K562 (cell line): ENCODE results near the gene ALG1. TPM values are rescaled to one million over a fixed set of nuclear protein-coding genes. Genes with fewer than 3 reads are reported as not detected.

Source experiments
- ATAC-seq: fragments of 200-7000 bp; cut with Tn5 transposase; 3 replicates; pipeline ENCODE4 v1.9.1; 2020; ENCODE audit warnings: moderate library complexity
- BruUV-seq: library from RNA; stranded (reverse); fragments of 400-500 nt; replicated peaks from 2 replicates; lab custom pipeline; 2021; lab: Mats Ljungman, UMichigan
- CTCF ChIA-PET: fragments of 300-600 bp; formaldehyde crosslinking; extraction: SDS; loops from one replicate; lab custom pipeline; 2021; ENCODE audit warnings: low intra/inter-chr PET ratio; lab: Yijun Ruan, JAX
- POLR2A ChIA-PET: fragments of 300-600, 350-650 bp; sonication (Branson Sonifier 250); formaldehyde crosslinking; extraction: SDS; loops from one replicate; lab custom pipeline; 2021; ENCODE audit warnings: antibody characterized with exemption, inconsistent platforms; lab: Yijun Ruan, JAX
- DNase-seq, 4 experiments: peaks; one replicate each; pipeline versions ENCODE4 v3.0.0 to v3.0.0-alpha.2; 2011 to 2018; ENCODE audit warnings: low spot score in 3 of 4, mixed read lengths in 3 of 4; ENCODE audit errors: extremely low read depth in 1 of 4
- FAIRE-seq: peaks from 2 replicates; lab custom pipeline; 2011; peaks lifted over from hg19 to GRCh38; lab: Jason Lieb, UNC
- H2AFZ ChIP-seq: 2 replicates; pipeline ENCODE4 v1.6.0; 2011; ENCODE audit warnings: low read depth, low read length, control low read depth, inconsistent platforms
- H3K27ac ChIP-seq: fragments of 200-600 bp; 3 replicates; pipeline ENCODE4 v1.8.0; 2011; ENCODE audit warnings: low read depth, mild to moderate bottlenecking, control low read depth, inconsistent platforms, low read length, moderate library complexity, mixed read lengths; ENCODE audit errors: extremely low read depth
- H3K27me3 ChIP-seq, 2 experiments: fragments of 300-600 bp in 1 of 2; 2 replicates in 1 of 2; 3 replicates in 1 of 2; pipeline versions ENCODE4 v1.6.0 to v1.8.0; 2011; ENCODE audit warnings: inconsistent platforms in 2 of 2, low read length in 2 of 2, mild to moderate bottlenecking in 1 of 2, mixed read lengths in 1 of 2, moderate library complexity in 1 of 2; ENCODE audit not compliant: control insufficient read depth in 2 of 2, insufficient read depth in 2 of 2
- H3K36me3 ChIP-seq: fragments of 300-600 bp; 3 replicates; pipeline ENCODE4 v1.8.0; 2011; ENCODE audit warnings: mild to moderate bottlenecking, low read length, inconsistent platforms; ENCODE audit not compliant: control insufficient read depth, insufficient read depth
- H3K4me1 ChIP-seq, 2 experiments: fragments of 200-600 bp in 1 of 2; replicated peaks in 1 of 2; 2 replicates in 1 of 2; 3 replicates in 1 of 2; pipeline versions ENCODE4 v1.5.1 to v1.8.0; 2011; ENCODE audit warnings: inconsistent platforms in 2 of 2, low read length in 2 of 2, mild to moderate bottlenecking in 1 of 2, mixed read lengths in 1 of 2, moderate library complexity in 1 of 2; ENCODE audit not compliant: control insufficient read depth in 2 of 2, insufficient read depth in 2 of 2
- H3K4me2 ChIP-seq: 2 replicates; pipeline ENCODE4 v1.6.1; 2011; ENCODE audit warnings: low read length, control low read depth, inconsistent platforms, mixed read lengths; ENCODE audit not compliant: insufficient read depth
- H3K4me3 ChIP-seq: fragments of 200-600 bp; sonication (generic), shearing (Covaris generic); 2 replicates; pipeline ENCODE4 v1.5.1; 2016; ENCODE audit warnings: control low read depth, inconsistent platforms
- H3K79me2 ChIP-seq: fragments of 200-600 bp; 3 replicates; pipeline ENCODE4 v1.8.0; 2011; ENCODE audit warnings: low read length, inconsistent platforms; ENCODE audit not compliant: control insufficient read depth, insufficient read depth
- H3K9ac ChIP-seq, 2 experiments: 2 replicates each; pipeline versions ENCODE4 v1.6.0 to v1.6.1; 2011; ENCODE audit warnings: low read depth in 2 of 2, low read length in 2 of 2, control low read depth in 1 of 2, inconsistent platforms in 1 of 2, mild to moderate bottlenecking in 1 of 2, mixed read lengths in 1 of 2; ENCODE audit not compliant: insufficient read depth in 1 of 2
- H3K9me1 ChIP-seq: one replicate; pipeline ENCODE4 v1.6.0; 2011; ENCODE audit warnings: inconsistent platforms, mild to moderate bottlenecking, low read length, moderate library complexity; ENCODE audit not compliant: control insufficient read depth, insufficient read depth
- H3K9me3 ChIP-seq: replicated peaks from 2 replicates; pipeline ENCODE4 v1.5.1; 2011; ENCODE audit warnings: low read depth, low read length, inconsistent platforms; ENCODE audit not compliant: control insufficient read depth, insufficient read depth
- H4K20me1 ChIP-seq: replicated peaks from 2 replicates; pipeline ENCODE4 v1.6.1; 2011; ENCODE audit warnings: low read length, inconsistent platforms, mixed read lengths; ENCODE audit not compliant: control insufficient read depth, insufficient read depth
- C11orf30 ChIP-seq: fragments of 450-650 bp; IDR thresholded peaks from 2 replicates; pipeline ENCODE4 v1.6.1; 2016; ENCODE audit warnings: low read depth, mild to moderate bottlenecking
- CBFA2T3 ChIP-seq: fragments of 450-650 bp; IDR thresholded peaks from 2 replicates; pipeline ENCODE4 v1.6.1; 2017
- ELF2 ChIP-seq: fragments of 250-450 bp; sonication (Bioruptor Pico); IDR thresholded peaks from 2 replicates; pipeline ENCODE4 v1.5.0; 2021; ENCODE audit warnings: mild to moderate bottlenecking
- EP400 ChIP-seq: fragments of 450-650 bp; IDR thresholded peaks from 2 replicates; pipeline ENCODE4 v1.6.1; 2017; ENCODE audit warnings: antibody characterized with exemption, mild to moderate bottlenecking, moderate library complexity
- KLF1 ChIP-seq: fragments of 450-650 bp; IDR thresholded peaks from 2 replicates; pipeline ENCODE4 v1.6.1; 2016; ENCODE audit warnings: missing genetic modification characterization, missing compliant biosample characterization
- TRIM28 ChIP-seq: fragments of 450-650 bp; IDR thresholded peaks from 2 replicates; pipeline ENCODE4 v1.6.1; 2017
- ZEB2 ChIP-seq: fragments of 450-650 bp; IDR thresholded peaks from 2 replicates; pipeline ENCODE4 v1.6.1; 2016
- WGBS: fragments of 100-300 bp; shearing (Covaris generic); methylation state at CpG from one replicate; pipeline ENCODE4 v1.1.6; 2016; ENCODE audit warnings: low coverage, mixed read lengths; ENCODE audit not compliant: insufficient coverage; ENCODE audit errors: missing lambda C conversion rate; 5-methylcytosine and 5-hydroxymethylcytosine counted together
- in situ Hi-C: fragments of 300-500 bp; cut with MboI; formaldehyde crosslinking; loops from 4 replicates; pipeline ENCODE4 v1.15.0; 2018; ENCODE audit warnings: inconsistent platforms, mixed read lengths
- intact Hi-C: fragments of 100-400 bp; cut with micrococcal nuclease; formaldehyde crosslinking; loops from 2 replicates; pipeline ENCODE4 v1.14.2; 2022
- polyA plus RNA-seq, 8 experiments: library from polyadenylated mRNA; depleted of rRNA in 4 of 8; stranded (reverse) in 5 of 8; unstranded in 3 of 8; fragments of >200 nt; fragmentation: Nextera tagmentation in 2 of 8; fragmentation: Illumina TruSeq in 1 of 8; extraction: Ambion mirVana in 2 of 8; extraction: Trizol in 1 of 8; gene quantifications; 2 replicates each; pipeline versions ENCODE4 v1.2.1 to v1.2.3, GENCODE V29; 2011 to 2014; ENCODE audit warnings: inconsistent platforms in 1 of 8, missing spikeins in 1 of 8
- total RNA-seq, 7 experiments: library from RNA; depleted of rRNA in 6 of 7; stranded (reverse); fragments of >200 nt in 6 of 7; fragmentation: Illumina TruSeq in 2 of 7; extraction: Trizol in 2 of 7; gene quantifications; 2 replicates each; pipeline versions ENCODE4 v1.2.1 to v1.2.3, GENCODE V29; 2011 to 2021; ENCODE audit warnings: low replicate concordance in 1 of 7
- TF ChIP-seq, protein P1 (sequence below): fragments of 250-450 bp; sonication (Bioruptor Pico); IDR thresholded peaks from 2 replicates; pipeline ENCODE4 v1.4.0; 2020

Gene ALG1
- total and polyA plus RNA-seq, 9 of the 15 experiments (the other 6 are each of a cell fraction or from before 2014, with no cell fraction given): 1.1 to 26.4 (median 18.3) TPM

DNA sequence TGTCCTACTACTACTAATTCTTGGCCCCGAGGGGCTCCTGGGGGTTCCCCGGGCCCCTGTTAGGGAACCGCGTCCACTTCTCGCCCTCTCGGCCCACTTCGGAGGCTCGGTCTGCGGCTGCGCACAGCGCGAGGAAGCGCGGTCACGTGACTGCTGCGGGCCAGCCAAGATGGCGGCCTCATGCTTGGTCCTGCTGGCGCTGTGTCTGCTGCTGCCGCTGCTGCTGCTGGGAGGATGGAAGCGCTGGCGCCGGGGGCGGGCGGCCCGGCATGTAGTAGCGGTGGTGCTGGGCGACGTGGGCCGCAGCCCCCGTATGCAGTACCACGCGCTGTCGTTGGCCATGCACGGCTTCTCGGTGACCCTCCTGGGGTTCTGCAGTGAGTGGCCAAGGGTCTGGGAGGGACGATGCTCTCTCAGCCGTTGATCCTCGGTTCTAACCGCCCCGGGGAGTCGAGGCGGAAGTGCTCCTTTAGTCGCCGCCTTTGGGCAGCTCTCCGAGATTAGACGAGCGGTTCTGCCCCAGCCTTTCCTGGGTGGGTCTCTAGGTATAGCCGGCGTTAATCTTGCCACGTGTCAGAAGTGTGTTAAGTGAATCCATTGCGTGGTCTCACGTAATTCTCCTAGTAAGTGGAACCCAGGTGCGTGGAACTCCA is at the start of gene ALG1 (continued):
- TF ChIP-seq, protein P1, sequence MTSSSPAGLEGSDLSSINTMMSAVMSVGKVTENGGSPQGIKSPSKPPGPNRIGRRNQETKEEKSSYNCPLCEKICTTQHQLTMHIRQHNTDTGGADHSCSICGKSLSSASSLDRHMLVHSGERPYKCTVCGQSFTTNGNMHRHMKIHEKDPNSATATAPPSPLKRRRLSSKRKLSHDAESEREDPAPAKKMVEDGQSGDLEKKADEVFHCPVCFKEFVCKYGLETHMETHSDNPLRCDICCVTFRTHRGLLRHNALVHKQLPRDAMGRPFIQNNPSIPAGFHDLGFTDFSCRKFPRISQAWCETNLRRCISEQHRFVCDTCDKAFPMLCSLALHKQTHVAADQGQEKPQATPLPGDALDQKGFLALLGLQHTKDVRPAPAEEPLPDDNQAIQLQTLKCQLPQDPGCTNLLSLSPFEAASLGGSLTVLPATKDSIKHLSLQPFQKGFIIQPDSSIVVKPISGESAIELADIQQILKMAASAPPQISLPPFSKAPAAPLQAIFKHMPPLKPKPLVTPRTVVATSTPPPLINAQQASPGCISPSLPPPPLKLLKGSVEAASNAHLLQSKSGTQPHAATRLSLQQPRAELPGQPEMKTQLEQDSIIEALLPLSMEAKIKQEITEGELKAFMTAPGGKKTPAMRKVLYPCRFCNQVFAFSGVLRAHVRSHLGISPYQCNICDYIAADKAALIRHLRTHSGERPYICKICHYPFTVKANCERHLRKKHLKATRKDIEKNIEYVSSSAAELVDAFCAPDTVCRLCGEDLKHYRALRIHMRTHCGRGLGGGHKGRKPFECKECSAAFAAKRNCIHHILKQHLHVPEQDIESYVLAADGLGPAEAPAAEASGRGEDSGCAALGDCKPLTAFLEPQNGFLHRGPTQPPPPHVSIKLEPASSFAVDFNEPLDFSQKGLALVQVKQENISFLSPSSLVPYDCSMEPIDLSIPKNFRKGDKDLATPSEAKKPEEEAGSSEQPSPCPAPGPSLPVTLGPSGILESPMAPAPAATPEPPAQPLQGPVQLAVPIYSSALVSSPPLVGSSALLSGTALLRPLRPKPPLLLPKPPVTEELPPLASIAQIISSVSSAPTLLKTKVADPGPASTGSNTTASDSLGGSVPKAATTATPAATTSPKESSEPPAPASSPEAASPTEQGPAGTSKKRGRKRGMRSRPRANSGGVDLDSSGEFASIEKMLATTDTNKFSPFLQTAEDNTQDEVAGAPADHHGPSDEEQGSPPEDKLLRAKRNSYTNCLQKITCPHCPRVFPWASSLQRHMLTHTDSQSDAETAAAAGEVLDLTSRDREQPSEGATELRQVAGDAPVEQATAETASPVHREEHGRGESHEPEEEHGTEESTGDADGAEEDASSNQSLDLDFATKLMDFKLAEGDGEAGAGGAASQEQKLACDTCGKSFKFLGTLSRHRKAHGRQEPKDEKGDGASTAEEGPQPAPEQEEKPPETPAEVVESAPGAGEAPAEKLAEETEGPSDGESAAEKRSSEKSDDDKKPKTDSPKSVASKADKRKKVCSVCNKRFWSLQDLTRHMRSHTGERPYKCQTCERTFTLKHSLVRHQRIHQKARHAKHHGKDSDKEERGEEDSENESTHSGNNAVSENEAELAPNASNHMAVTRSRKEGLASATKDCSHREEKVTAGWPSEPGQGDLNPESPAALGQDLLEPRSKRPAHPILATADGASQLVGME (CRISPR knock-in tag): 0 out of 2 replicates have a peak, but pooled peaks have one; percentile 81
- TF ChIP-seq TRIM28 (no peak), ZEB2 (no peak), EP400 (peak; percentile 89), CBFA2T3 (no peak)

DNA sequence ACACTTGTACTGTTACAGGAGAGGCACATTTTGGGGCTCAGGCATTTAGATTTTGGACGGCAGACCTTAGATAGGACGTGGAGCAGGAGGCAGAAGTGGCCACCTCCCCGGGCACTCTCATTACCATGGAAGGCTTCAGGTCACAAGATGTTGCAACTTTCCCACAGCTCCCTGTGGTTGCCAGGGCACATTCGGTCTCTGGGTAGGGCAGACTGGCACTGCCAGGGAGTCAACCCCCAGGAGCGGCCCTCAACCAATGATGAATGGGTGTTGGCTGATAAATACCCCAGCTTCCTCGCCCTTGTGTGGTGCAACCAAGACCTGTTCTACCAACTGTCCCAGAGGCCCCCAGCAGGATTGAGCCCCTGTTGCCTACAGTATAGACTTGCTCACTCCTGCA is 49.1 kb upstream of the ALG1 start:
- no peak overlapping the region for H3K27ac ChIP-seq
- no peak overlapping the region for H3K9ac ChIP-seq
- no peak for FAIRE-seq
- H3K4me3 ChIP-seq: no peak overlapping the region
- no TSS peak for BruUV-seq
- no peak for ATAC-seq
- no peaks in the 10 kb centered on the region for H4K20me1 ChIP-seq
- no peak for DNase-seq
- TF ChIP-seq C11orf30 (no peak), KLF1 (tag) (no peak), ELF2 (CRISPR knock-in tag) (no peak)
- TF ChIP-seq, all 486 proteins: peak for 0
- WGBS: 4% methylated on average over 6 of the region's 6 CpGs
- CTCF ChIA-PET: no interaction called here
- no peak overlapping the region for H3K4me2 ChIP-seq
- in situ Hi-C loops (no loop called here), intact Hi-C loops (no loop called here)
- H3K27me3 ChIP-seq: peaks cover 8 to 40% of the 10 kb centered on the region in 2 experiments; a peak in 4 of 5 replicates
- no peak overlapping the region for H2AFZ ChIP-seq
- H3K9me1 ChIP-seq: no peaks in the 10 kb centered on the region
- H3K79me2 ChIP-seq: no peaks in the 10 kb centered on the region
- POLR2A ChIA-PET: no interaction called here
- peaks cover 0 to 9% of the 10 kb centered on the region in 2 experiments; a peak in 1 of 5 replicates for H3K4me1 ChIP-seq
- H3K36me3 ChIP-seq: no peaks in the 10 kb centered on the region
- no peaks in the 10 kb centered on the region for H3K9me3 ChIP-seq
